ENCODE results near the gene TRAF4.
A peak's percentile ranks its signal among the peaks of the same experiment; 100 is the strongest.

Gene TRAF4, protein sequence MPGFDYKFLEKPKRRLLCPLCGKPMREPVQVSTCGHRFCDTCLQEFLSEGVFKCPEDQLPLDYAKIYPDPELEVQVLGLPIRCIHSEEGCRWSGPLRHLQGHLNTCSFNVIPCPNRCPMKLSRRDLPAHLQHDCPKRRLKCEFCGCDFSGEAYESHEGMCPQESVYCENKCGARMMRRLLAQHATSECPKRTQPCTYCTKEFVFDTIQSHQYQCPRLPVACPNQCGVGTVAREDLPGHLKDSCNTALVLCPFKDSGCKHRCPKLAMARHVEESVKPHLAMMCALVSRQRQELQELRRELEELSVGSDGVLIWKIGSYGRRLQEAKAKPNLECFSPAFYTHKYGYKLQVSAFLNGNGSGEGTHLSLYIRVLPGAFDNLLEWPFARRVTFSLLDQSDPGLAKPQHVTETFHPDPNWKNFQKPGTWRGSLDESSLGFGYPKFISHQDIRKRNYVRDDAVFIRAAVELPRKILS

DNA sequence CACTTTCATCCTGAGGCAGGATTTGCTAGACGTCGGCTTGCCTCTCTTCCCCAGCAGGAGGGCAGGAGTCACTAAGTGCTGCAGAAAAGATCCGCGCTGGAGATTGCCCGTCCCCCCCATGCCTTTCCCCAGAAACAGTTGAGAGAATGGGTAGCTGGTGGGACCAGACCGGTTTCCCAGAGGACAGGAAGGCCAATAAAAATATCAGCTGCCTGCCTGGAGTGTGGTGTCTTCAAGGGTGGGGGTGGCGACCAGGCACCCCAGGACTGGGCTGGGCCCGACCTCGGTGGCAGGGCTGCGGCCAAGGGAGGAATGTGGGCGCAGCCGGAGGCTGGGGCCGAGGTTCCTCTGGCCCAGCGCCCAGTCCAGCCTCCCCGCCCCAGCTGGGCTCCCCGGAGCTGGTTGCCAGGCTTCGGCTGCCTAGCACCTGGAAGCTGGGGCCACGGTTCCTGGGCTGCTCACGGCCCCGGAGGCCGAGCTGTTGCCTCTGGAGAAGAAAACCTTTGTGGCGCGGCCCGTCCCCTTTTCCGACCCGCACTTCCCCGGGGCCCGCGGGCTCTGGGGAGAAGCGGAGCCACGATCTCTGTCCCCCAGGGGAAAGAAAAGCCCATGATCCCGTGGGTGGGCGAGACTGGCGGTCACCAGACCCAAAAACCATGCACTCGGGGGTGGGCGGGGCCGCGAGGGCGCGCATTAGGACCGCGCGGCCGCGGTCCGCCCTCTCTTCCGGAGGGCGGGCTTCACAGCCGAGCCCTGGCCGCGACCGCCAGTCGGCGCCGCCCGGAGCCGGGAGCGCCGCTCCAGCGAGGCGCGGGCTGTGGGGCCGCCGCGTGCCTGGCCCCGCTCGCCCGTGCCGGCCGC, at the start of gene TRAF4:
TRAF4 (plus strand) TSS at position 769 of the 861 bp plus-strand sequence. CDS start 102 bp downstream, outside the sequence.
- peak; percentile 51 for DNase-seq

DNA sequence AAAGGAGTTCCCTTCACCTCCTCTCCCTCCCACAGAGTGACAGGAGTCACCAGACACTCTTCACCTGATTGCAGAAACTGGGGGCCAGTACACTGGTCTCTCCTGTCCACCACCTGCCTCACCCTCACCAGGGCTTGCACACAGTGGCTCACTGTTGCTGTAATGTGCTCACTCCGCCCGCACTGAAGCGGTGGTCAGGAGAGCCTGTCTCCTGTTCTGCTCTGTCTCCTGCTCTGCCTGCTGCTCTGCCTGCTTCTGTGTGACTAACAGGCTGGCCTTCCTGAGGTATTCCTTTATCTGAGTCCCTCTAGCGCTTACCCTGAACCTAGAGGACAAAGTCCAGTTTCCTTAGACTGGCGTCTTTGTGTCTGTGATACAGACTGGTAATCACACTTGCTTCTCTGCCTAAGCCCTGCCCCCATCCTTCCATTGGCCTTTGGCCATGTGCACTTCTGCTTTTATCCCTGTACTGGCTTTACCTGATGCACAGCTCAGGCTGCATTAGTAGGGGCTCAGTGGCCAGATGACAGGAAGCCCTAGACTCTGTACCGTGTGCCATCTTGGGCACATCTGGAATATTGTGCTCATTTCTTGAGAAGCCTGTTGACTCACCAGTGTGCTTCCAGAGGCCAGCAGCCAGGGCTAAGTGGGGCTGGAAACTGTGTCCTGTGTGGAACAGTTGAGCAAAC, 45.4 kb upstream of the TRAF4 start:
- DNase-seq, result no peak

DNA sequence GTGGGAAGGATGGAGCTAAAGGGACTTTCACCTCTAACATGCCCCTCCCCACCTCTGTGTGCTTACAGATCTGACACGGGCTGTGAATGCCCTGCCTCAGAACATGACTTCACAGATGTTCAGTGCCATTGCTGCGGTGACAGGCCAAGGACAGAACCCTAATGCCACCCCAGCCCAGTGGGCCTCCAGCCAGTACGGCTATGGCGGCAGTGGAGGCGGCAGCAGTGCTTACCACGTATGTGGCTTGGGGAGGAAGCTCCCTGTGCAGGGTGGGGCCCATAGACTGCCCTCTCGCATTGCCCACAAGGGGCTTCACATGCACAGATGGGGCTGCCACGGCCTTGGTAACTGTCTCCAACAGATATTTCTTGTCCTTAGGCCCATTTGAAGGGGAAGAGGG, 43.5 kb upstream of the TRAF4 start:
- DNase-seq, result no peak

DNA sequence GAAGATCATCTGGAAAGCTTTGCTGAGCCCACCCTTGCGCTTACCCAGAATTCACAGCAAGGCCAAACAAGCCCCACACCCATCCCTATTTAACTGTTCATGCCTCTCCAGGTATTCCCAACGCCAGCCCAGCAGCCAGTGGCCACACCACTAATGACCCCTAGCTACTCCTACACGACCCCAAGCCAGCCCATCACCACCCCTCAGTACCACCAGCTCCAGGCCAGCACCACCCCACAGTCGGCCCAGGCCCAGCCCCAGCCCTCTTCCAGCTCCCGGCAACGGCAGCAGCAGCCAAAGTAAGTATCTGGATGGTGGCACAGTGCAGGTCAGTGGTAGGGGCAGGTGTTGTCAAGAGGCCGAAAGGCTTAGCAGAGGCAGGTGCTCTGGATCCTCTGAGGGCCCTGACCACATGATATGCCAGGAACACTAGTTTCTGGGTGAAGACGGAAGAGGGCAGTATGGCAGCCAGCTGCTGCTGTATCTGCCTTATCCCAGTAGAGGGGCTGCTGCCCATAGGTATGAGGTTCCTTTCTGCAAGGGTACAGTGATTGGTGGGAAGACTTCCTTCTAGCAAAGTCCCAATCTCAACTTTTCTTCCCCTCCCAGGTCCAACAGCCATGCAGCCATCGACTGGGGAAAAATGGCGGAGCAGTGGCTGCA, 42.9 kb upstream of the TRAF4 start:
- DNase-seq, result no peak

DNA sequence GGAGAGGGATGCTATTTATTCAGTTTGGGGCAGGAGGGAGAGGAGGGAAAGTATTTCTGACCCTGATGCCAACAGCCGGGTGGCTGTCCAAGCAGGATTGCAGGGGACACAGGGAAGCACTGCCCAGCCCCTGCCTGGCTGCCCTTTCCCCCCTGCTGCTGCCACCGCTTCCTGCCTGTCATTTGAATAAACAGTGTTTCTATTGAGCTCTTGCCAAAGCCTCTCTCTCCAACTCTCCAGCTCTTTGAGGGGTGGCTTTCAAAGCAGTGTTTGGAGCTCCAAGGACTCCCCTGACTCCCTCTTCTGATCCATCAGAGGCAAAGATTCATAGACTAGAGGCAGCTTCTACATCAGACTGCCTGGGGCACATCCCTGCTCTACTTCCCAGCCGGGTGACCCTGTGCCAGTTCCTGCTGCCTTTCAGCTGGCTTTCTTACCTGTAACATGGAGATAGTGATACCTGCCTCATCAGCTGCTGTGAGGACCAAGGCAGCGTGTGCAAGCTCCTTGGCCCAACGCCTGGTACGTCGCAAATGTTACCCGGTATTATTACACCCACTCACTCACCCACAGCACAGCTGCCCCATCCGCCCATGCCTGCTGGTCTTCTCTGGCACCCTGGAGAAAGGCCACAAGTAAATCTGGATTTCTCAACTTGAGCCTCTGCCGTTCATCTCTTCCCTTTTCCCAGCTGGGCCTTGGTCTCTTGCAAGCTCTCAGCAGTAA, 41.6 kb upstream of the TRAF4 start:
- DNase-seq, result no peak

DNA sequence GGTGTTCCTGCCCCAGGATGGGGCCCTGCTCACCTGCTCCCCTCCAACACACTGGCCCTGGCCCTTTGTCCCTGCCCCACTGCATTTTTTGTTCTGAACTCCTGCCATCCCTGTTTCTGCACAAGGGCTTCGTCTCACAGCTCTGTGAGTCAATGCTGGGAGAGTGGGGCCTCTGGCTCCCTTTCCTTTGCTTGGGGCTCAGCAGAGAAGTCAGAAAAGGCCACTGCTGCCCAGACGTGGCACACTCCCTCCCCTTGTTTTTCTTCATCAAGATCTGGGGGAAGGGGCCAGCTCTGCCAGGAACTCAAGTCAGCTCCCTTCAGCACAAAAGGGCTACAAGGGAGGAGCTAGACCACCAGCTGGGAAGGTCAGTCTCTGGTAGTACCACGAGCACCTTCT, 41.1 kb upstream of the TRAF4 start:
- no peak for DNase-seq

DNA sequence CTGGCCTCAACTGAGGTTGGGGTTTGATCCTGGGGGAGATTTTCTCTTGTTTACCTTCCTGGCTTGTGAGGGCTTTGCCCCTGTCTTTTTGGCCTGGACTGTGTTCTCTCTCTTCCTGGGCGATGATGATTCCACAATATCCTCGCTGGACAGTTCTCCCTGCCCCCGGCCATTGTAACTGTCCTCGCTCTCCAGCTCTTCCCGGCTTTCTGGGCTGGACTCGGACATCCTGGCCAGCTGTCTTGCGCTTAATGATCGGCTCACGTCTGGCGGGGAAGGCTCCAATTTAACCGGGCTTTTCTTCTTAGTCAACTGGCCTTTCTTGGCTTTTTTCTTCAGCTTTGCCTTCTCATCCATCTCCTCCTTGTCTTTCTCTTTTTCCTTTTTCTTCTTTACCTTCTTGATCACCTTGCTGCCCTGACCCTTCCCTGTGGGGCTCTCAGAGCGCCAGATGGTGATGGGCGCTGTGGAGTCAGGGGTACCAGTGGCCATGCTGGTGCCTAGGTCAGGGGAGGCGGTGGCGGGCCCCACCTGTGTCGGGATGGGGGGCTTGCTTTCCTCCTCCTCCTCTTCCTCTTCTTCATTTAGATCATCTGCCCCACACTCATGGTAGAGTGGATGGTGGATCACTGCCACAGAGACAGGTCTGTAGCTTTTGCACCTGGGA, 40.1 kb upstream of the TRAF4 start:
- DNase-seq, result no peak

DNA sequence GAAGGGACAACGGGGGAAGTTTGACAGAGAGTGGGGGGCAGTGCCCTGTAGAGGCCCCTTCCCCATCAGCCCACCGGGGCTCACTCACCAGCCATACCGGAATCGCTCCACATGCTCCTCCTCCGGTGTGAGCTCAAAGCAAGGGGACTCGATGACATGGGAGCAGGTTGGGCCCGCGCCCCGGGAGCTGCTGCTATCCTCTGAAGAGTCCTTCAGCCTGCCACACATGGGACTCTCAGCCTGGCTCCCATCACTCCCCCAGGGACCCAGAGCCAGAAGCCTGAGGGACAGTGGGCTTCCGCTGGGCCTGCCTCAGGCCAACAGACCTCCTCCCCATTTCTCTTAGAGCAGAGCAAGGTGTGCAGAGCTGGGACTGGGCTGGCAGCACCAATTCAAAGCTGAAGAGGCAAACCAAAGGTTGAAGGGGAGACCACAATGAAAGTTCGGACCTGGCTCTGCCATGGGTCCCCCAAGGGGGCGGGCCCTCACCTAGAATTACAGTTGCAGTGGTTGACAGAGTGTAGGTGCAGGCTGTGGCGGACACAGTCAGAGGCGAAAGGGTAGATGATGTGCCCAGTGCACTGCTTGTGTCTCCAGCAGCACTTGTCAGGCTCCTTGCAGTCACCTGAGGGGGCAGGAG, 39.5 kb upstream of the TRAF4 start:
- DNase-seq, result no peak

DNA sequence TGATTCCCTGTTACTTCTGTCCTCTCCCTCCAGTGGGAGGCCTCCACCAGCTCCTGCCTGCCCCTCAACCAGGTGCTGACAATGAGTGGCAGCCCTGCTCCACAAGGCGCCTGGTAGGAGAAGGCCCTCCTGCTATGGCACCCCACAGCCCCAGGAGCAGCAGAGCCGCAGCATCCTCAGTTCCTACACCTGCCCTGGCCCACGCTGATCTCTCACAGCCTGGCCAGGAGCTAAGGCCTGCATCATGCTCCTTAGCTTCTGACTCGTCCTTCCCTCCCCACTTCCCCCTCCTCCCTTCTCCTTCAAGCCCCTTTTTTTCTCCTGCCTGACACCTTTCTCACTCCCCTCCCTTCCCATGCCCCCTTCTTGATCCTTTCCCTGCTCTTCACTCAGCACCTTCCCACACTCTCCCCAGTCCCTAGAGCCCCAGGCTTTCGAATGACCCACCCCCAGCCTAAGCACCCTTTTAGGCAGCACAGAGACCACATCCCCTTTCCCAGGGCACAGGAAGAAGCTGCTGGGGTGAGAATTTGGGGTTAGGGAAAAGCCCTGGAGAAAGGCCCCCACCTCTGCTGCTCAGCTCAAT, 38.6 kb upstream of the TRAF4 start:
- DNase-seq, result no peak

DNA sequence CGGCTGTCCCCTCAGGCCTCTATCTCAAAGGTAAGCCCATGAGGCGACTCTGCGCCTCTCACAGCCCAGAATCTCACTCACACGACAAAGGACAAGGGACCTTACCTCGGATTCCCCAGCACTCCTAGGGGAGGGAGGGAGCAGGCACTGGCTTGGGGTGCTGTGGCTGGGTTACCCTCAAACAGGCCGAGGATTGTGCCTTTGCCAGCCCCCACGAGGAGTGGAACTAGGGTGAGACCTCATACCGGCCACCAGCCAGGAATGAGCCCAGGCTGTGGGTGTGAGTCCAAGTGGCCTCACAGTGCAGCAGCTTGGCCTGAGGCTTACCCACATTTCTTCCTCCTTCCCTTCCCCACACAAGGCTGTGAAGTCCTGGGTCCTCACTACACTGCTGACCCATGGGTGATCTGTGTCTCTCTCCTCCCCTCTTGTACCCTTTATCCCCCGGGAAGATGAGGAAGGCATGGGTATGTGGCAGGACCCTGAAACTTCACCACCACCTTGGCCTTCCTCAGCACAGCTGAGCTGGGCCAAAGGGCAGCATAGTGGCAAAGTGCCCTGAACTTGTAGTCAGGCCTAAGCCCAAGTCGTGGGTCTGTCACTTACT, 38.0 kb upstream of the TRAF4 start:
- no peak for DNase-seq

DNA sequence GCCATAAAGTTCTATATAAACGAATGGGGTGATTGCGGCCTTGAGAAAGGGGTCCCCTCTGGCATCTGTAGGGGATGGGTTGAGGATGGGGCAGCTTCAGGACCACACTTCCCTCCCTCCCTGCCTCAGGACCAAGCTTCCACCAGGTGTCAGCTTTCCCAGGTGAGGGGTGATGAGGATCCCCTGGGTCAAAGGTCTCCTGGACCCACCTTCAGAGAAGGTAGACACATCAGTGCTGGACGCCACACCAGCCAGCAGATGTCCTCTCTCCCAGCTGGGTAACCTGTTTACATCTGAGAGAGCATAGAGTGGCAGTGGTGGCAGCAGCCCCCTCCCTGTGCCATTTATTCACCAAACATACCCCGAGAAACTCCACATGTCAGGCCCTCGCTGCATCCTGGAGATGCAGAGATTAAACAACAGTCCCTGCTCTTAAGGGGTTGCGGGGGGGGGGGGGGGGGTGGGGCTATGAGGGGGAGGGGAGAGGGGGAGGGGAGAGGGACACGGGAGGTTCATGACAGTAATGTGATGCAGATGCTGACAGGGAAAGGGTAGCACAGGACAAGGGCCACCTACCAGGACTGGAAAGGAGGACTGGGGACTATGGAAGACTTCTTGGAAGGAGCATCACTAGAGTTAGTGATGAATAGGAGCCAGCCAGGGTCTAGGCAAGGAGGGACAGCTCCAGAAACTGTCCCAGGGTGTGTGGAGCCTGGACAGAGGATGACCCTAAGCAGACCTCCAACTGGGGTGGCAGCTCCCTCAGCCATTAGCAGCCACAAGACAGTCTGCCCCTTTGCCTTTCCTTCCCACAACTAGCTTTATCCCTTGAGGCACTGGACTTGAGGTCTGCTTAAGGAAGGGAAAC, 37.1 kb upstream of the TRAF4 start:
- no peak for DNase-seq

DNA sequence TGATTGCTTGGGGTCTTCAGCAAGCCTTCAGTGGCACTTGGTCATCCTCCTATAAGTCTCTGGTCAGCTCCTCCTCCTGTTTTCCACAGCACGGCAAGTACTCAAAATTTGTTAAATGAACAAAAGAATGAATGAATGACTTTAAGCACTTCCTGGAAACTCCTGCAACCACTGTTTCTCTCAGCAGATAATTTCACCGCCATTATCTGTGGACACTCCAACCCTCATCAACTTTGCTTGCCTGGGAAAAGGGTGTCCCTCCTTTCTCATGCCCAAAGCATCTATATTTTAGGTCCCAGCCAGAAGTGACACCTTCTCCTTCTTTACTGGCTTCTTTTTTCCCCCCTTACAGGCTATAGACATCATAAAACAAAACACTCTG, 36.5 kb upstream of the TRAF4 start:
- no peak for DNase-seq

DNA sequence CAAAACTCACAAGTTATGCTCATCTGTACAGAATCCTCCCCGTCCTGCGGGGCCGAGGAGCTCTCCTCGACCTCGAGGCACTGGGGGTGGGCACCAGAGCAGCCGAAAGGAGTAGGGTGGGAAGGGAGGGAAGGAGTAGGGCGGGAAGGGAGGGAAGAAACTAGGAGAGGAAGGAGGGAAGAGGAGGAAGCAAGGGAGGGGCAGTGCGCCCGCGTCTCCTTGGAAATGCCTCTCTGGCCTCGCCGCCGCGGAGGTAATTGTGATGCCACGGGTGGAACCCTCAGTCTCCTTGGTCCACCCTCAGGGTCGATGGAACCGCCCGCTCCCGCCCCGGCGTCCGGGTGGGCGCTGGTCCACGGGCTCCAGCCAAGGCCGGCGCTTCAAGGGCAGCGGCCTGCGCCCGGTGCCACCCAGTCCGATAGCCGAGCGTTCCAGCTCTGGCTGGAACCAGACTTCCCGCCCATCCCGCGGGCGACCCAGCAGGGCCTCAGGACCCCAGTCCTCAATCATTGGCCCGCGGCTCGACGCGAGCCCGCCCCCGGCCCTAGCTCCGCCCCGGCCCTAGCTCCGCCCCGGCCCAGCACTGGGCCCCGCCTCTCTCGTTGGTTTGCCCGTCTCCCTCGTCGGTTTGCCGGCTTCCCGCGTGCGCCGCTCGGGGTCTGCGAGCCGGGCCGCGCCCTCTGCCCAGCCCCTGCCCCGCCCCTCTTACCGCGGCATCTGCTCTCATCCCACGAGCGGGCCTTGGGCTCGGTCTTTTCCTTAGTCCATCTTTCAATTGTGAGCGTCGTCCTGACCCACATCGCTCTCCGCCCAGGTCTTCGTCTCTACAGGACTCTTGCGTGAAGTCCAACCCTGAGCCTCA, 32.7 kb upstream of the TRAF4 start:
- peak; percentile 41 for DNase-seq

DNA sequence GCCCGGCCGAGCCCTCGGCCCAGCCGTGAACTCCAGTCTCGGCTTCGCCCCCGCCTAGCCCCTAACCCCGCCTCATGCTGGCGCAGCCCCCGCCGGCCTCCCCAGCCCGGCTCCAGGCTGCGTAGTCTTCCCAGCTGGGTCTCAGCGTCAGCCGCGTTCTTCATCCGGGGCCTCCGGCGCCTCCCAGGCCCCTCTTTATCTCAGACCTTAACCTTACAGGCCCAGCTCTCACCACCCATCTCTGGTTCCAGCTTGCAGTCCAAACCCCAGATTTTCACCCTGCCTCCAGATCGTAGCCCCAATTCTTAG, 32.1 kb upstream of the TRAF4 start, which contains the start of gene PROCA1:
PROCA1 (minus strand) TSS at position 166 of the 309 bp plus-strand sequence. CDS start 228 bp downstream, outside the sequence.
- DNase-seq, result no peak

DNA sequence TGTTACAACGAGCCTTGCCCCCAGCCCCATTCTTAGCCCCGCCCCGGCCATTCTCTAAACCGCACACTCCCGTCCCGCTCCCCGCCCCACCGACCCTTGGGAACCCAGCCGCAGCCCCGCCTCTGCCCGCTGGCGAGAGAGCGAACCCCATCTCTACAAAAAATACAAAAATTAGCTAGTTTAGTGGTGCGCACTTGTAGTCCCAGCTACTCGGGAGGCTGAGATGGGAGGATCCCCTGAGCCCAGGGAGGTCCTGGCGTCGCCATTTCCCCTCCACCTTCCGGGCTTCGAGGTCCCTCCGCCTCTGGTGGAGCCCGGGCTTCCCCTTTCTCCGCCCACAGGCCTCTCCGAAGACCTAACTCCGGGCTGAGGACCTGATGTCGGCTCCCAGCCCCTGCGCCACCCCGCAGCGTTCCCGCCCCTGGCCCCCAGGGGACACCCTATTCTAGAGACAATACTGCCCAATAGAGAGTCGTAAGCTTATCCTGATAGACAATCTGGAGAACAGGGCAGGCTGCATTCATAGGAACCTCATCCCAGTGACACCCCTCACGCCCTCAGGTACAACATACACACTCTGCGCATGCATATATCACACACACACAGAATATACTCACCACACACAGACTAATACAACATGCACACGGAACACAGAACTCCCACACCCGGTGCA, 31.6 kb upstream of the TRAF4 start:
- DNase-seq, result no peak

DNA sequence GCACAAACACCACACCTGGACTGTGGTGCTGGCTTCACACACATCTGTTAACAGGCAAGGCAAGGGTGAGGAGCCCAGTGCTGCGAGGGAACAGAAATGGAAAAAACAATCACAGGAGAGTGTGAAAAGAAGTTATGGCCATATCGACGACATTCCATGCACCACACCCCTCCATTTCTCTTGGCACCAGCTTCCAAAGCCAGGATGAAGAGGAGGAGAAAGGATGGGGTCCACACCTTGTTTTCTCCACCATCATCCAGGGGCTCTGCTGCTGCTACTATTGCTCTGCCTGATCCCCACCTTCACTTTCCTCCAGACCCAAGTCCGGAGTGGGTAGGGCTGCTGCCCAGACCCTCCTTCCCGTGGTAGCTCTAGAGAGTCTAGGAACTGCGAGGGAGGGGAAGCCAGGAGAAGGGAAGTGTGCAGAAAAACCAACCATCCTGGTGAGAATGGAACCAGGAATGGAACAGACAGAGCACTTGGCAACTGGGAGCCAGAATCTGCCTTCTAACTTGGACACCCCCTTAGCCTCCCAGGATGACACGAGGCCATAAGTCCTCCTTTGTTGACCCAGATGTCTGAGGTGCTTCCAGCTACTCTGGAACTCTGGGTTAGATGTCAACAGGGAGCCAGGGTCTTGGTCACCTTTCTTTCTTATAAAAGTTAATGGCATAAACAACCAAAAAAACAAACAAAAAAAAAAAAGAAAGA, 31.0 kb upstream of the TRAF4 start:
- DNase-seq, result no peak

DNA sequence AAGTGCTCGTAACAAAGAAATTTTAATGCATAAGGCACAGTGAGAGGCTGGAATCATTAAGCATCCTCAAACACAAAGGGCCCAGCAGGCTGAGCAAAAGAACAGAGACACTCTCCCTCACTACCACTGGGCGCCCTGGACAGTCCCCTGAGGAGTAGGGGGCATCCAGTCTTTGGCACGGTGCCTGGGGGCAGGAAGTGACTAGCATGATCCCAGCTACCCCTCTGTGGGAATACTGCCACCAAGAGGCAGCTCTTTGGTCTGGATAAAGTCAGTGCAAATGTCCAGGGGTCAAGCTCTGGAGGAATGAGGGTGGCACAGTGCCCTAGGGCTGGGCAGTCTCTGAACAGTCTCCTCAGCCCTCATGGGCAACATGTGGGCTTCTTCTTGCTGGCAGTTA, 29.5 kb upstream of the TRAF4 start:
- no peak for DNase-seq
